ENCODE data around the gene LRRN1. TPM values are rescaled to one million over a fixed set of nuclear protein-coding genes. Genes with fewer than 3 reads are reported as not detected.

LRRN1 gene
- total RNA-seq, 1 experiment from 2014 or later, result 1.2 TPM

DNA sequence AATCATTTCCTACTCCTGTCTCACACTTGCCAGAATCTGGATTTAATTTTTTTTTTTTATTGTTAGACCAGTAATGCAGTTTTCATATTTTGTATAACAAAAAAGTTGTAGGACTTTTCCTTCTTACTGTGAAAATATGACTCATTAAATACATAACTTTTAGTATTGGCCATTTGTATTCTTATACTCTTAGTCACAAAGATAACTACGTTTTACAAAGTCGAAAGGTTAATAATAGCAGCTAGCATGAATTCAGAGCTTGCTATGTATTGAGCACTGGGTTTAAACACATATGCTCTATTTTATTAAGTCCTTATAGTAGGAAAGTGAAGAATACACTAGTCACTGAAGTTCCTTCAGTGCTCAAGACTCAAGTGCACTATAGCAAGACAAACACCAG lies 43.1 kb downstream of the LRRN1 start:
- no peak overlapping the region for H3K27ac Mint-ChIP-seq (ENCODE audit: low read depth, unreplicated experiment)
- H3K36me3 Mint-ChIP-seq (ENCODE audit: insufficient read depth, unreplicated experiment), result no peaks in the 10 kb centered on the region
- ChIA-PET CTCF (interaction anchor here (0.9 kb wide), 1 partner anchor 156 kb away, joined by 4 read pairs; no protein-coding TSS in a partner anchor), POLR2A (no interaction called here)
- H3K9me3 Mint-ChIP-seq (ENCODE audit: unreplicated experiment), result no peaks in the 10 kb centered on the region
- intact Hi-C loops (cut with micrococcal nuclease), result no loop called here
- no peak for DNase-seq (ENCODE audit: unreplicated experiment)
- no peaks in the 10 kb centered on the region for H3K4me1 Mint-ChIP-seq (ENCODE audit: insufficient read depth, unreplicated experiment)
- no peaks in the 10 kb centered on the region for H3K27me3 Mint-ChIP-seq (ENCODE audit: insufficient read depth, unreplicated experiment)
- no TSS peak for BruUV-seq (replicated peaks)
- TF ChIP-seq, protein P1, sequence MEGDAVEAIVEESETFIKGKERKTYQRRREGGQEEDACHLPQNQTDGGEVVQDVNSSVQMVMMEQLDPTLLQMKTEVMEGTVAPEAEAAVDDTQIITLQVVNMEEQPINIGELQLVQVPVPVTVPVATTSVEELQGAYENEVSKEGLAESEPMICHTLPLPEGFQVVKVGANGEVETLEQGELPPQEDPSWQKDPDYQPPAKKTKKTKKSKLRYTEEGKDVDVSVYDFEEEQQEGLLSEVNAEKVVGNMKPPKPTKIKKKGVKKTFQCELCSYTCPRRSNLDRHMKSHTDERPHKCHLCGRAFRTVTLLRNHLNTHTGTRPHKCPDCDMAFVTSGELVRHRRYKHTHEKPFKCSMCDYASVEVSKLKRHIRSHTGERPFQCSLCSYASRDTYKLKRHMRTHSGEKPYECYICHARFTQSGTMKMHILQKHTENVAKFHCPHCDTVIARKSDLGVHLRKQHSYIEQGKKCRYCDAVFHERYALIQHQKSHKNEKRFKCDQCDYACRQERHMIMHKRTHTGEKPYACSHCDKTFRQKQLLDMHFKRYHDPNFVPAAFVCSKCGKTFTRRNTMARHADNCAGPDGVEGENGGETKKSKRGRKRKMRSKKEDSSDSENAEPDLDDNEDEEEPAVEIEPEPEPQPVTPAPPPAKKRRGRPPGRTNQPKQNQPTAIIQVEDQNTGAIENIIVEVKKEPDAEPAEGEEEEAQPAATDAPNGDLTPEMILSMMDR (IDR thresholded peaks at IDR 0.05; ENCODE audit: unreplicated experiment), result no peak
- H3K4me3 Mint-ChIP-seq (ENCODE audit: unreplicated experiment), result no peak overlapping the region

DNA sequence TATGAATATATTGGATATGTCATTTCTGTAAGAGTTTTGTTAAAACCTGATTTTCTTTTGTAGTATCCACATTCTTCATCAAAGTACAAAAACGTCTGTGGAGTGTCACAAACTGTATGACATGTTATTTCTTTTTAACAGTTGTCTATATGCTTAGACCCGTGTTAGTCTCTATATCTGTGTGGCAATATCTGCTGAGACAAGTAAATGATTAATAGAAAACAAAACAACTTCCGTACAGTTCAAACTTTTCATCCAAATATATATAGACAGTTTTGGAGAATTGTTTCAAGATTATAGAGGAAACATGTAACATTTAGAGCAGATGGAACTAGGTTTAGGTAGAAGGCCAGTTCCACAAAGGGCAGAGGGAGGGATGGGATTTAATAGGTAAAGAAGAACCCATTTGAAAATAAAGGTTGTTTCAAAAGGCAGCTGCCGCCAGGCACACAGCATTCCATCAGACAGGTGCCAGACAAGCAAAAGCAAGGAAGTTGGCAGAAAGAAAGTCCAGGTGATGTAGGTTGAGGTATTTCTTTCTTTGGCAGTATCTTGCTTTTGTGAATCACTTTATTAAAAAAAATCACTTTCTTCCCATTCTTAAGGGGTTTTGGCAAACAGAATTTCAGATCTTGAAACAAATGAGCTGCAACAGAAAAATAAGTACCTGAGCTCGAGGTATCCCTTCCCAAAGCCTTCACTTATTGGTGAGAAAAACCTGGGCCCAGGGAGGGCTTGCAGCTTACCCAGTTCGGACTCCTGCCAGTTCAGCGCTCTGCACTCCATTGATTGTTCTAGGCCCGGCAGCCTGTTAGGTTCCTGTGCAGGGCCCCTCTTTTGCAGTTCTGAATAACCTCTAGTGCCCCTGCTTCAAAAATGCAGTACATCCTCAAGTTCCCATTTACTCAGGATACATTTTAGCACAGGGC lies 49.0 kb downstream of the LRRN1 start:
- Mint-ChIP-seq H3K4me1 (ENCODE audit: insufficient read depth, unreplicated experiment) (no peaks in the 10 kb centered on the region), H3K27me3 (ENCODE audit: insufficient read depth, unreplicated experiment) (no peaks in the 10 kb centered on the region), H3K27ac (ENCODE audit: low read depth, unreplicated experiment) (no peak overlapping the region), H3K9me3 (ENCODE audit: unreplicated experiment) (no peaks in the 10 kb centered on the region), H3K4me3 (ENCODE audit: unreplicated experiment) (no peak overlapping the region), H3K36me3 (ENCODE audit: insufficient read depth, unreplicated experiment) (no peaks in the 10 kb centered on the region)
- DNase-seq (ENCODE audit: unreplicated experiment), result no peak
- POLR2A ChIA-PET, result no interaction called here
- TF ChIP-seq, protein P1 (IDR thresholded peaks at IDR 0.05; ENCODE audit: unreplicated experiment), result no peak
- intact Hi-C loops (cut with micrococcal nuclease), result no loop called here
- BruUV-seq (replicated peaks), result no TSS peak
- CTCF ChIA-PET, result interaction anchor here (0.6 kb wide), 1 partner anchor 71 kb away, joined by 3 read pairs; no protein-coding TSS in a partner anchor

DNA sequence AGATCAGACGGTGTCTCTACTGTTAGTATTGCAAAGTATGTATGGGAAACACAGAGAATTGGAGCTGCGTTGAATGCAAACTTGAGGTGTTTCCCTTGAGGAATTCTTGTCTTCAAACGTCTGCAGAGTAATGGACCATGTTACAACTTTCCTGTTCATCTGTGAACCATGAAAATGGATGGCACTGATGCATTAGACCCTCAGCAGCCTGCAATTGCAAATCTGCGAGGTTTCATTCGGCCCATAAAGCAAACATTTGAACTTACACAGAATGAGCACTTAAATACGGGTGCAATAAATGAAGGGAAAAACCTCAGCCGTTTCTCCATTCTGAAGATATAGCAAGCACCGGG lies 49.7 kb downstream of the LRRN1 start:
- POLR2A ChIA-PET, result no interaction called here
- H3K27ac Mint-ChIP-seq (ENCODE audit: low read depth, unreplicated experiment), result no peak overlapping the region
- no TSS peak for BruUV-seq (replicated peaks)
- TF ChIP-seq, protein P1 (IDR thresholded peaks at IDR 0.05; ENCODE audit: unreplicated experiment), result no peak
- no peak for DNase-seq (ENCODE audit: unreplicated experiment)
- H3K4me3 Mint-ChIP-seq (ENCODE audit: unreplicated experiment), result no peak overlapping the region
- H3K27me3 Mint-ChIP-seq (ENCODE audit: insufficient read depth, unreplicated experiment), result no peaks in the 10 kb centered on the region
- intact Hi-C loops (cut with micrococcal nuclease), result no loop called here
- no peaks in the 10 kb centered on the region for H3K36me3 Mint-ChIP-seq (ENCODE audit: insufficient read depth, unreplicated experiment)
- no peaks in the 10 kb centered on the region for H3K4me1 Mint-ChIP-seq (ENCODE audit: insufficient read depth, unreplicated experiment)
- H3K9me3 Mint-ChIP-seq (ENCODE audit: unreplicated experiment), result no peaks in the 10 kb centered on the region
- CTCF ChIA-PET, result no interaction called here

DNA sequence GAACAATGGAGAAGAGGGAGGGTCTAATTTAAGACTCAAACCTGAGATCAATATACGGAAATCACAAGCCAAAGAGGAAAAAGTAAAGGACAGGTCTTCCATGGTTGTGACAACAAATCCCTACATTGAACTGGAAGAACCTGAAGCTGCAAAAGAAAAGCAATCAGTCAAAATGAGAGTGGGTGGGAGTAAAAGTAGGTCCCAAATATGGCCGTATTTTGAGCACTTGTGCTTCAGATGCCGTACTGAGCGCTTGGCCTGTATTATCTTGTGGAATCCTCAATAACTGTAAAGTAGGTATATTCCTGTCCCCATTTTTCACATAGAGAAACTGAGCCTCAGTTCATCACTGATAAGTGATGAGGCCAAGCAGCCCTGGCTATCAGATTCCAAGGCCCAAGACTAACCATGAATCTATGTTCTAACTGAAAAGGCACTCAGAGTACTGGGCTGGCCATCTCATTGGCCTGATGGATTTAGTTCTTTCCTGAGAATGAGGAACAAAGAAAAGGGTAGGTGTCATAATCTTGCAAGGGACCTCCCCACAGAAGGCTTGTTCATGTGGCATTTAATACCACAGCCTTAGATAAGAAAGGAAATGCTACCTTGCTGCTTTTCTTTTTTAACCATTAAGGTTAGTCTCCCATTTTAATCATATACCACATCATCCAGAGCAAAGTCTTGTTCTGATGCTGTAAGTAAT lies 52.5 kb downstream of the LRRN1 start:
- H3K4me3 Mint-ChIP-seq (ENCODE audit: unreplicated experiment), result no peak overlapping the region
- no peaks in the 10 kb centered on the region for H3K27me3 Mint-ChIP-seq (ENCODE audit: insufficient read depth, unreplicated experiment)
- DNase-seq (ENCODE audit: unreplicated experiment), result no peak
- H3K36me3 Mint-ChIP-seq (ENCODE audit: insufficient read depth, unreplicated experiment), result no peaks in the 10 kb centered on the region
- intact Hi-C loops (cut with micrococcal nuclease), result no loop called here
- no TSS peak for BruUV-seq (replicated peaks)
- CTCF ChIA-PET, result no interaction called here
- no peaks in the 10 kb centered on the region for H3K9me3 Mint-ChIP-seq (ENCODE audit: unreplicated experiment)
- TF ChIP-seq, protein P1 (IDR thresholded peaks at IDR 0.05; ENCODE audit: unreplicated experiment), result no peak
- POLR2A ChIA-PET, result no interaction called here
- H3K4me1 Mint-ChIP-seq (ENCODE audit: insufficient read depth, unreplicated experiment), result no peaks in the 10 kb centered on the region
- H3K27ac Mint-ChIP-seq (ENCODE audit: low read depth, unreplicated experiment), result no peak overlapping the region

All from MCF 10A (cell line).